WTC11 (cell line): ENCODE measurements around the gene PON1. TPM values are rescaled to one million over a fixed set of nuclear protein-coding genes. Genes with fewer than 3 reads are reported as not detected.

Experiments used
- ATAC-seq: fragments of 200-7000 bp; cut with Tn5 transposase; 2 replicates; pipeline ENCODE4 v1.10.0; 2021; ENCODE audit warnings: mild to moderate bottlenecking, moderate library complexity
- CTCF ChIA-PET: fragments of 300-600 bp; sonication (Branson Sonifier 250); formaldehyde crosslinking; loops from one replicate; lab custom pipeline; 2021; ENCODE audit warnings: antibody characterized with exemption; lab: Charles Lee
- POLR2A ChIA-PET: fragments of 350-600 bp; sonication (Branson Sonifier 250); formaldehyde crosslinking; loops from one replicate; lab custom pipeline; 2021; ENCODE audit warnings: antibody characterized with exemption; lab: Charles Lee
- DNase-seq: peaks from one replicate; pipeline ENCODE4 v3.0.0; 2021; ENCODE audit warnings: low spot score
- H3K27ac Mint-ChIP-seq: 2 replicates; pipeline ENCODE4 v1.8.0; 2021; ENCODE audit warnings: mixed read lengths
- H3K27me3 Mint-ChIP-seq: 2 replicates; pipeline ENCODE4 v1.8.0; 2021; ENCODE audit warnings: low read depth, mild to moderate bottlenecking, moderate library complexity, mixed read lengths
- H3K36me3 Mint-ChIP-seq: 2 replicates; pipeline ENCODE4 v1.8.0; 2021; ENCODE audit warnings: mixed read lengths
- H3K4me1 Mint-ChIP-seq: 2 replicates; pipeline ENCODE4 v1.8.0; 2022; ENCODE audit warnings: mixed read lengths
- H3K4me3 Mint-ChIP-seq: 2 replicates; pipeline ENCODE4 v1.8.0; 2021; ENCODE audit warnings: mild to moderate bottlenecking, moderate library complexity, mixed read lengths
- H3K9me3 Mint-ChIP-seq: 2 replicates; pipeline ENCODE4 v1.8.0; 2021; ENCODE audit warnings: mixed read lengths
- ATF2 ChIP-seq: sonication (generic); formaldehyde crosslinking; IDR thresholded peaks from 2 replicates; pipeline ENCODE4 v1.8.1; 2022; ENCODE audit warnings: low read depth, missing genetic modification reagents, borderline replicate concordance
- FOXK1 ChIP-seq: sonication (generic); formaldehyde crosslinking; IDR thresholded peaks from 2 replicates; pipeline ENCODE4 v1.8.0; 2022; ENCODE audit warnings: mild to moderate bottlenecking, moderate library complexity, missing genetic modification reagents
- FOXP1 ChIP-seq: sonication (generic); formaldehyde crosslinking; IDR thresholded peaks from 2 replicates; pipeline ENCODE4 v1.8.0; 2022; ENCODE audit warnings: missing genetic modification reagents, mild to moderate bottlenecking, moderate library complexity, borderline replicate concordance
- MAX ChIP-seq: sonication (generic); formaldehyde crosslinking; IDR thresholded peaks from 2 replicates; pipeline ENCODE4 v1.8.0; 2022; ENCODE audit warnings: mild to moderate bottlenecking, missing genetic modification reagents
- MLX ChIP-seq: sonication (generic); formaldehyde crosslinking; IDR thresholded peaks from 2 replicates; pipeline ENCODE4 v1.8.1; 2023; ENCODE audit warnings: mild to moderate bottlenecking, missing genetic modification reagents, moderate library complexity
- NFATC4 ChIP-seq: fragments of 250-450 bp; sonication (Bioruptor Pico); IDR thresholded peaks from 2 replicates; pipeline ENCODE4 v1.9.0; 2021; ENCODE audit warnings: mild to moderate bottlenecking
- NFYB ChIP-seq: sonication (generic); formaldehyde crosslinking; conservative IDR thresholded peaks from 2 replicates; pipeline ENCODE4 v1.8.0; 2022; ENCODE audit warnings: low read depth, missing genetic modification reagents
- RELA ChIP-seq: sonication (generic); formaldehyde crosslinking; IDR thresholded peaks from 2 replicates; pipeline ENCODE4 v1.8.1; 2022; ENCODE audit warnings: missing genetic modification reagents, mild to moderate bottlenecking, borderline replicate concordance
- SMAD3 ChIP-seq: sonication (generic); formaldehyde crosslinking; IDR thresholded peaks from 2 replicates; pipeline ENCODE4 v1.8.0; 2022; ENCODE audit warnings: missing genetic modification reagents, mild to moderate bottlenecking, borderline replicate concordance
- SMAD4 ChIP-seq: sonication (generic); formaldehyde crosslinking; IDR thresholded peaks from 2 replicates; pipeline ENCODE4 v1.8.0; 2022; ENCODE audit warnings: mild to moderate bottlenecking, missing genetic modification reagents
- STAT6 ChIP-seq: sonication (generic); formaldehyde crosslinking; conservative IDR thresholded peaks from 2 replicates; pipeline ENCODE4 v1.8.1; 2023; ENCODE audit warnings: mild to moderate bottlenecking, low read depth, missing genetic modification reagents, moderate library complexity
- ZNF138 ChIP-seq: sonication (generic); formaldehyde crosslinking; conservative IDR thresholded peaks from 2 replicates; pipeline ENCODE4 v1.8.1; 2022; ENCODE audit warnings: mild to moderate bottlenecking, moderate library complexity, missing genetic modification reagents
- ZNF219 ChIP-seq: sonication (generic); formaldehyde crosslinking; IDR thresholded peaks from 2 replicates; pipeline ENCODE4 v1.8.0; 2023; ENCODE audit warnings: missing genetic modification reagents, mild to moderate bottlenecking, borderline replicate concordance
- ZNF317 ChIP-seq: sonication (generic); formaldehyde crosslinking; IDR thresholded peaks from 2 replicates; pipeline ENCODE4 v1.8.1; 2023; ENCODE audit warnings: low read depth, mild to moderate bottlenecking, moderate library complexity, missing genetic modification reagents, borderline replicate concordance
- ZNF425 ChIP-seq: fragments of 250-450 bp; sonication (Bioruptor Pico); conservative IDR thresholded peaks from 2 replicates; pipeline ENCODE4 v1.9.0; 2021; ENCODE audit warnings: mild to moderate bottlenecking
- total RNA-seq: library from RNA; stranded (reverse); gene quantifications from 3 replicates; pipeline ENCODE4 v1.2.3, GENCODE V29; 2021
- TF ChIP-seq, protein P1 (sequence below): sonication (generic); formaldehyde crosslinking; IDR thresholded peaks from 2 replicates; pipeline ENCODE4 v1.8.0; 2022; ENCODE audit warnings: mild to moderate bottlenecking, missing genetic modification reagents
- TF ChIP-seq, protein P2 (sequence below): fragments of 250-450 bp; sonication (Bioruptor Pico); IDR thresholded peaks from 2 replicates; pipeline ENCODE4 v1.9.0; 2021; ENCODE audit warnings: mild to moderate bottlenecking
- TF ChIP-seq, protein P3 (sequence below): fragments of 200-600 bp; IDR thresholded peaks from 2 replicates; pipeline ENCODE4 v1.8.0; 2022; ENCODE audit warnings: antibody characterized with exemption

PON1 gene
- total RNA-seq, 1 experiment from 2014 or later = 0.26 TPM

DNA sequence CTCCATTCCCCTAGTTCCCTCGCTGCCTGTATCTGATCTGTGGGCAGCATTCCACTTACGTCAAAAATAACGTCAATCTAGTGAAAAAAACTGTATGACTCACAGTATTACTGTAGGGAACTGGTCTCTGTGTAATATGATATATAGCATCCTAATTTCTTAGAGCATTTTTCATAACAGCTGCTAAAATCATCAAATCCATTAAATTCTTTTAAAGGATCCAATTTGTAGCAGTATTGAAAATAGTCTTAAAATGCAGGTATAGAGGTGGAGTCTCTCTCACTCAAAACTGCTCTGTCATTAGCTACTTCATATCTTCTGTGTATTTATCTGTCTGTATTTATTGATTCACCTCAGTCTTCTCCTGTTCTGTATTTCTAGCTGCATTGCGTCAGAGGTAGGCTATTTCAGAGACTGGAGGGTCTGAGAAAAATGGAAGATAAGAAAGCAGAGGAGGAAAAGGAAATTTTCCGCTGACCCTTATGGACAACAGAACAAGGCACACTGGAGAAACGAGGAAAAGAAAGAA lies 59.9 kb downstream of the PON1 start:
- POLR2A ChIA-PET = no interaction called here
- Mint-ChIP-seq H3K36me3 (no peaks in the 10 kb centered on the region), H3K4me1 (peaks cover 30% of the 10 kb centered on the region), H3K4me3 (no peak overlapping the region), H3K9me3 (no peaks in the 10 kb centered on the region), H3K27me3 (no peaks in the 10 kb centered on the region), H3K27ac (no peak overlapping the region; the same call in 1 of the 2 replicates)
- ATAC-seq = no peak
- CTCF ChIA-PET = no interaction called here
- TF ChIP-seq STAT6 (CRISPR knock-in tag) = no peak
- TF ChIP-seq ATF2 (CRISPR knock-in tag) = no peak
- TF ChIP-seq, protein P1, sequence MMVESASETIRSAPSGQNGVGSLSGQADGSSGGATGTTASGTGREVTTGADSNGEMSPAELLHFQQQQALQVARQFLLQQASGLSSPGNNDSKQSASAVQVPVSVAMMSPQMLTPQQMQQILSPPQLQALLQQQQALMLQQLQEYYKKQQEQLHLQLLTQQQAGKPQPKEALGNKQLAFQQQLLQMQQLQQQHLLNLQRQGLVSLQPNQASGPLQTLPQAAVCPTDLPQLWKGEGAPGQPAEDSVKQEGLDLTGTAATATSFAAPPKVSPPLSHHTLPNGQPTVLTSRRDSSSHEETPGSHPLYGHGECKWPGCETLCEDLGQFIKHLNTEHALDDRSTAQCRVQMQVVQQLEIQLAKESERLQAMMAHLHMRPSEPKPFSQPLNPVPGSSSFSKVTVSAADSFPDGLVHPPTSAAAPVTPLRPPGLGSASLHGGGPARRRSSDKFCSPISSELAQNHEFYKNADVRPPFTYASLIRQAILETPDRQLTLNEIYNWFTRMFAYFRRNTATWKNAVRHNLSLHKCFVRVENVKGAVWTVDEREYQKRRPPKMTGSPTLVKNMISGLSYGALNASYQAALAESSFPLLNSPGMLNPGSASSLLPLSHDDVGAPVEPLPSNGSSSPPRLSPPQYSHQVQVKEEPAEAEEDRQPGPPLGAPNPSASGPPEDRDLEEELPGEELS (CRISPR knock-in tag) = no peak
- TF ChIP-seq ZNF317 (CRISPR knock-in tag) = no peak
- no peak for TF ChIP-seq ZNF219 (CRISPR knock-in tag)
- TF ChIP-seq SMAD4 (CRISPR knock-in tag) = no peak
- TF ChIP-seq MAX (CRISPR knock-in tag) = no peak
- TF ChIP-seq, protein P2, sequence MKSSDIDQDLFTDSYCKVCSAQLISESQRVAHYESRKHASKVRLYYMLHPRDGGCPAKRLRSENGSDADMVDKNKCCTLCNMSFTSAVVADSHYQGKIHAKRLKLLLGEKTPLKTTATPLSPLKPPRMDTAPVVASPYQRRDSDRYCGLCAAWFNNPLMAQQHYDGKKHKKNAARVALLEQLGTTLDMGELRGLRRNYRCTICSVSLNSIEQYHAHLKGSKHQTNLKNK = no peak
- TF ChIP-seq FOXK1 (CRISPR knock-in tag) = no peak
- no peak for TF ChIP-seq MLX (CRISPR knock-in tag)
- no peak for TF ChIP-seq NFYB
- no peak for TF ChIP-seq ZNF138 (CRISPR knock-in tag)
- TF ChIP-seq RELA = no peak
- no peak for DNase-seq

- POLR2A ChIA-PET = interaction anchor here (0.6 kb wide), 1 partner anchor 751 kb away, joined by 4 read pairs; no protein-coding TSS in a partner anchor
- ATAC-seq (no peak), DNase-seq (no peak)
- Mint-ChIP-seq H3K4me3 (no peak overlapping the region), H3K27me3 (no peaks in the 10 kb centered on the region), H3K9me3 (no peaks in the 10 kb centered on the region), H3K27ac (no peak overlapping the region), H3K4me1 (peaks cover 30% of the 10 kb centered on the region), H3K36me3 (no peaks in the 10 kb centered on the region)
- CTCF ChIA-PET = no interaction called here
- TF ChIP-seq NFATC4 (CRISPR knock-in tag) = no peak
- no peak for TF ChIP-seq SMAD3
- TF ChIP-seq MAX (CRISPR knock-in tag) = no peak
- no peak for TF ChIP-seq MLX (CRISPR knock-in tag)
- TF ChIP-seq, protein P3, sequence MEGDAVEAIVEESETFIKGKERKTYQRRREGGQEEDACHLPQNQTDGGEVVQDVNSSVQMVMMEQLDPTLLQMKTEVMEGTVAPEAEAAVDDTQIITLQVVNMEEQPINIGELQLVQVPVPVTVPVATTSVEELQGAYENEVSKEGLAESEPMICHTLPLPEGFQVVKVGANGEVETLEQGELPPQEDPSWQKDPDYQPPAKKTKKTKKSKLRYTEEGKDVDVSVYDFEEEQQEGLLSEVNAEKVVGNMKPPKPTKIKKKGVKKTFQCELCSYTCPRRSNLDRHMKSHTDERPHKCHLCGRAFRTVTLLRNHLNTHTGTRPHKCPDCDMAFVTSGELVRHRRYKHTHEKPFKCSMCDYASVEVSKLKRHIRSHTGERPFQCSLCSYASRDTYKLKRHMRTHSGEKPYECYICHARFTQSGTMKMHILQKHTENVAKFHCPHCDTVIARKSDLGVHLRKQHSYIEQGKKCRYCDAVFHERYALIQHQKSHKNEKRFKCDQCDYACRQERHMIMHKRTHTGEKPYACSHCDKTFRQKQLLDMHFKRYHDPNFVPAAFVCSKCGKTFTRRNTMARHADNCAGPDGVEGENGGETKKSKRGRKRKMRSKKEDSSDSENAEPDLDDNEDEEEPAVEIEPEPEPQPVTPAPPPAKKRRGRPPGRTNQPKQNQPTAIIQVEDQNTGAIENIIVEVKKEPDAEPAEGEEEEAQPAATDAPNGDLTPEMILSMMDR = no peak
- TF ChIP-seq FOXP1 = no peak
- no peak for TF ChIP-seq ATF2 (CRISPR knock-in tag)
- no peak for TF ChIP-seq ZNF425 (CRISPR knock-in tag)
- TF ChIP-seq ZNF138 (CRISPR knock-in tag) = no peak
These were observed 60.5 kb downstream of the PON1 start for GRCh38 chr7:95263785-95264362.
